ENCODE data around the gene KIF26A. TPM values are rescaled to one million over a fixed set of nuclear protein-coding genes. Genes with fewer than 3 reads are reported as not detected.

The KIF26A gene
- total and polyA plus RNA-seq, 2 of the 4 experiments (the other 2 are of a cell fraction), result not detected

- POLR2A ChIA-PET (ENCODE audit: unreplicated experiment), result no interaction called here
- no peaks in the 10 kb centered on the region for H3K27me3 ChIP-seq (ENCODE audit: control insufficient read depth, insufficient read depth, low read length)
- no peak overlapping the region for H2AK5ac ChIP-seq (ENCODE audit: low read depth, low read length)
- H3K23ac ChIP-seq (ENCODE audit: low read depth, low read length), result no peak overlapping the region
- H3K9me1 ChIP-seq (ENCODE audit: insufficient read depth, low read length), result no peaks in the 10 kb centered on the region
- H2BK15ac ChIP-seq (ENCODE audit: low read depth, low read length), result no peak overlapping the region
- no TSS peak for BruUV-seq (replicated peaks)
- H3K4me2 ChIP-seq (ENCODE audit: low read depth, low read length), result no peak overlapping the region
- ATAC-seq (ENCODE audit: low read depth), result no peak
- no peak overlapping the region for H2AFZ ChIP-seq (replicated peaks; ENCODE audit: low read length, poor library complexity)
- H4K5ac ChIP-seq (ENCODE audit: low read depth, low read length), result no peak overlapping the region
- no peak overlapping the region for H3K18ac ChIP-seq (ENCODE audit: low read depth, low read length)
- no peak for DNase-seq
- no peak overlapping the region for H3K4ac ChIP-seq (ENCODE audit: low read depth, low read length)
- no peak overlapping the region for H3K27ac ChIP-seq (ENCODE audit: insufficient read depth, low read length)
- dilution Hi-C loops (cut with HindIII; ENCODE audit: low sequenced_read_pairs, unreplicated experiment), result no loop called here
- in situ Hi-C loops (cut with MboI; ENCODE audit: low sequenced_read_pairs), result no loop called here
- H4K20me1 ChIP-seq (ENCODE audit: insufficient read depth, low read length), result no peaks in the 10 kb centered on the region
- intact Hi-C loops (cut with micrococcal nuclease), result no loop called here
- H4K91ac ChIP-seq (ENCODE audit: insufficient read depth, low read depth, low read length), result no peak overlapping the region
- H3K4me1 ChIP-seq (ENCODE audit: control insufficient read depth, insufficient read depth, low read length), result no peaks in the 10 kb centered on the region
- no peak for TF ChIP-seq RFX5 (IDR thresholded peaks at IDR 0.05; ENCODE audit: low read depth, low read length)
- TF ChIP-seq MAZ (IDR thresholded peaks at IDR 0.05; ENCODE audit: borderline replicate concordance, low read depth, low read length), result no peak
- no peak for TF ChIP-seq FOS (IDR thresholded peaks at IDR 0.05; ENCODE audit: low read depth, low read length)
- no peak overlapping the region for H3K9ac ChIP-seq (ENCODE audit: low read depth, low read length)
- H3K36me3 ChIP-seq (ENCODE audit: control insufficient read depth, insufficient read depth, low read length), result no peaks in the 10 kb centered on the region
- no peak overlapping the region for H3K56ac ChIP-seq (ENCODE audit: extremely low read depth, insufficient read depth, low read length)
- no peak overlapping the region for H2BK20ac ChIP-seq (ENCODE audit: low read depth, low read length)
- H3K14ac ChIP-seq (replicated peaks; ENCODE audit: low read depth, low read length), result no peak overlapping the region
- H3K4me3 ChIP-seq (ENCODE audit: insufficient read depth, low read depth, low read length), result no peak overlapping the region
- 97% methylated on average over 6 of the region's 15 CpGs; no CpG with 5 or more reads in 1 of the 2 experiments for whole genome bisulfite sequencing, 2 experiments (ENCODE audit: extremely low coverage in 2 of 2, insufficient read length in 1 of 2)
- no peak overlapping the region for H2BK5ac ChIP-seq (ENCODE audit: low read depth, low read length, poor library complexity, severe bottlenecking)
- H2AK9ac ChIP-seq (replicated peaks; ENCODE audit: low read depth, low read length, poor library complexity), result no peak overlapping the region
- H3K79me1 ChIP-seq (ENCODE audit: low read depth in 1 of 2, low read length in 2 of 2), result no peaks in the 10 kb centered on the region
- H4K8ac ChIP-seq (ENCODE audit: low read depth in 2 of 2, low read length in 2 of 2), result no peak overlapping the region
- no peak overlapping the region for H2BK120ac ChIP-seq (ENCODE audit: low read depth, low read length)
- H3K9me3 ChIP-seq (ENCODE audit: control insufficient read depth, insufficient read depth, low read length), result peaks cover 3% of the 10 kb centered on the region
- CTCF ChIA-PET, result no interaction called here
These were observed 15.9 kb downstream of the KIF26A start for GRCh38 chr14:104154246-104154645.

All from IMR-90 (cell line).